HG03103 (cell line): ENCODE data around the gene SETX.
A peak's percentile ranks its signal among the peaks of the same experiment; 100 is the strongest.
"Not testable (repeated sequence)": the region's sequence is repeated elsewhere in the genome, so short reads cannot be mapped to it uniquely, and the experiment has no call there.

ENCODE experiments used
- ATAC-seq: cut with Tn5 transposase; IDR thresholded peaks from one replicate; pipeline ENCODE4 v1.9.1; 2021; ENCODE audit warnings: low read depth; ENCODE audit not compliant: unreplicated experiment

SETX gene

GRCh38 chr9:132354637-132355355, at the start of gene SETX:
Gene SETX (minus strand): TSS chr9:132354986. CDS start chr9:132349428, 5,558 bp downstream.
- peak; percentile 77 for ATAC-seq

GRCh38 chr9:132404228-132404881, 49.6 kb upstream of the SETX start:
- no peak for ATAC-seq

- no peak for ATAC-seq
These were observed 47.0 kb upstream of the SETX start for GRCh38 chr9:132401824-132402223.

GRCh38 chr9:132395560-132395959, 40.8 kb upstream of the SETX start:
- no peak for ATAC-seq

GRCh38 chr9:132391449-132391848, 36.7 kb upstream of the SETX start:
- ATAC-seq = no peak

GRCh38 chr9:132390966-132391365, 36.2 kb upstream of the SETX start:
- ATAC-seq = no peak

GRCh38 chr9:132387133-132387532, 32.3 kb upstream of the SETX start:
- ATAC-seq = no peak

- no peak for ATAC-seq
These were observed 29.6 kb upstream of the SETX start for GRCh38 chr9:132384376-132384775.

- peak; percentile 45 for ATAC-seq
These were observed 28.7 kb upstream of the SETX start for GRCh38 chr9:132383462-132383883.

GRCh38 chr9:132381966-132382541, 27.3 kb upstream of the SETX start:
- ATAC-seq = peak; percentile 61

GRCh38 chr9:132378416-132378815, 23.6 kb upstream of the SETX start:
- not testable (repeated sequence) for ATAC-seq

- not testable (repeated sequence) for ATAC-seq
These were observed 23.0 kb upstream of the SETX start for GRCh38 chr9:132377769-132378168.

GRCh38 chr9:132372177-132373095, 17.6 kb upstream of the SETX start:
- ATAC-seq = no peak

- ATAC-seq = no peak
These were observed 15.8 kb upstream of the SETX start for GRCh38 chr9:132370592-132370991.

GRCh38 chr9:132369421-132369820, 14.6 kb upstream of the SETX start:
- no peak for ATAC-seq

- no peak for ATAC-seq
These were observed 13.0 kb upstream of the SETX start for GRCh38 chr9:132367613-132368313.

- ATAC-seq = no peak
These were observed 11.7 kb upstream of the SETX start for GRCh38 chr9:132366481-132366880.

- no peak for ATAC-seq
These were observed 11.2 kb upstream of the SETX start for GRCh38 chr9:132365986-132366385.

GRCh38 chr9:132364068-132364467, 9.3 kb upstream of the SETX start:
- ATAC-seq = no peak

GRCh38 chr9:132357764-132358163, 3.0 kb upstream of the SETX start:
- no peak for ATAC-seq
